Hematopoietic multipotent progenitor cell (in vitro differentiated cells): Measurements from ENCODE around the gene SFRP5. TPM values are rescaled to one million over a fixed set of nuclear protein-coding genes. Genes with fewer than 3 reads are reported as not detected.

Experiments used
- DNase-seq, 3 donors: peaks; one replicate each; pipeline ENCODE4 v3.0.0-alpha.2; 2011 to 2015; ENCODE audit warnings: low read depth in 2 of 3, low spot score in 2 of 3
- total RNA-seq: library from RNA; depleted of rRNA; stranded (reverse); fragments of >200 nt; gene quantifications from one replicate; pipeline ENCODE4 v1.2.3, GENCODE V29; 2012

The SFRP5 gene, protein sequence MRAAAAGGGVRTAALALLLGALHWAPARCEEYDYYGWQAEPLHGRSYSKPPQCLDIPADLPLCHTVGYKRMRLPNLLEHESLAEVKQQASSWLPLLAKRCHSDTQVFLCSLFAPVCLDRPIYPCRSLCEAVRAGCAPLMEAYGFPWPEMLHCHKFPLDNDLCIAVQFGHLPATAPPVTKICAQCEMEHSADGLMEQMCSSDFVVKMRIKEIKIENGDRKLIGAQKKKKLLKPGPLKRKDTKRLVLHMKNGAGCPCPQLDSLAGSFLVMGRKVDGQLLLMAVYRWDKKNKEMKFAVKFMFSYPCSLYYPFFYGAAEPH
- 1.9 TPM for total RNA-seq

DNA sequence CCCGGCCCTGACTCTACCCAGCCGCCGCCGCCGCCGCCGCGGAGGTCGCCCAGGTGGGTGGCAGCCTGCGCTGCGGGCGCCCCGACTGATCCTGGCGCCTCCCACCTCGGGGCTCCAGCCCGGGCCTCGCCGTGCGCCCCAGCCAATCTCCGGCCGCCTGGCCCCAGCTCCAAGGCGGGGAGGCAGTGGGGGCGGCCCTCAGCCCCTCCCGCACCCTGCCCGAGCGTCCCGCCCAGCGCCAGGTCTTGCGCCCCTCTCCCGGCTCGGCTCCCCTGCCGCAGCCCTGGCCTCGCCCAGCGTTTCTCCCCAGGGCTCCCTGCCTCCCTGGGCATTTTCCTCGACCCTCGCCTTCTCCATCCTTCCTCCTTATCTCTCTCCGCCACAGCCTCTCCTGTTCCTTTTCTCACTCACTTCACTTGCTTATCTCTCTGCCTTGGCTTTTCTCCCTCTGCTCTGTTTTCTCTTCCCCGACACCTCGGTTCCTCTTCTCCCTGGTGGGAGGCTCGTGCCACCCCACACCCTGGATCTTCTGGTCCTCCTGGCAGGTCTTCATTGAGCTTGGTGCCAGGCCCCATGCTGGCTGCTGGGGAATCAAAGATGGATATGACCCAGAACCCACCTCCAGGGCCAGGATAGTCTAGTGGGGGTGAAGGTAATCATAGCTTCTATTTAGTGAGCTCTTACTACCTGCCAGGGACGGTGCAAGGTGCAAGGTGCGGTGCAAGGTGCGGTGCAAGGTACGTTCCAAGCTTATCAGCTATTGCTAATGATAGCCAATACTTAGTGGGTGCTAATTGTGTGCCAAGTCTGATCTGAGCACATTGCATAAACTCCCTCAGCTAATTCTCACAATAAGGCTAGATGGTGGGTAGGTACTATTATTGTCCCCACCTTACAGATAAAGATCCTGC lies at the start of gene SFRP5:
Gene SFRP5, minus strand, starts transcription at position 87 of the 911 bp plus-strand sequence. CDS start 166 bp downstream, outside the sequence.
- DNase-seq: no peak

DNA sequence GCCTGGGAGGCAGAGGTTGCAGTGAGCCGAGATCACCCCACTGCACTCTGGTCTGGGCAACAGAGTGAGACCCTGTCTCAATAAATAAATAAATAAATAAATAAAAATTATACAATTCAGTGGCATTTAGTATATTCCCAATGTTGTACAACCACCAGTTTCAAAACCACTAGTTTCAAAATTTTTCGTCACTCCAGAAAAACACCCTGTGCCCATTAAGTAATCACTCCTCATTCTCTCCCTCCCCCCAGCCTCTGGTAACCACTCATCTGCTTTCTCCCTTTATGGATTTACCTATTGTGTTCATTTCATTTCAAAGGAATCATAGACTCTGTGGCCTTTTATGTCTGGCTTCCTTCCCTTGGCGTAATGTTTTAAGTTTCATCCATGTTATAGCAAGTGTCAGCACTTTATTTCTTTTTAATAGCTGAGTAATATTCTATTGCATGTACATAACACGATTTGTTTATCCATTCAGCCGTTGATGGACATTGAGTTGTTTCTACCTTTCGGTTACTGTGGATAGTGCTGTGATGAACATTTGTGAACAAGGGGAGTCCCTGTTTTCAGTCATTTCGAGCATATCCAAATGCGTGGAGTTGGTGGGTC lies 48.4 kb upstream of the SFRP5 start:
- DNase-seq: no peak

DNA sequence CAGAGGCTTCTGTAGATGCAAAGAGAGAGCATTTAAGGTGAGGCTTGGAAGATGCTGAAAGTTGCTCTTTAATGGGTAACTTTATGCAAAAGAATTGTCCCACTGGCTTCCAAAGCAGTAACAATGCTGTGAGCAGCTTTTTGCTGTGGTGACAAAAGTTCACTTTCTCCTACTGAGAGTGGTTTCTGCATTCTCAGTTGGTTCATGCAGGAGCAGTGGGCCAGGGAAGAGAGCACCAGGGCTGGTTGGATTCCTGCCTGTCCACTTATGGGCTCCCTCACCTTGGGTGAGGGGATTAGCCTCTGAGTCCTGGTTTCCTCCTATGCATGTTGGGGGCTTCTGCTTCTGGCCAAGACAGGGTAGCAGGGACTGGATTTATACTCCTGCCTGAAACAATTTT lies 46.8 kb upstream of the SFRP5 start:
- DNase-seq: no peak

DNA sequence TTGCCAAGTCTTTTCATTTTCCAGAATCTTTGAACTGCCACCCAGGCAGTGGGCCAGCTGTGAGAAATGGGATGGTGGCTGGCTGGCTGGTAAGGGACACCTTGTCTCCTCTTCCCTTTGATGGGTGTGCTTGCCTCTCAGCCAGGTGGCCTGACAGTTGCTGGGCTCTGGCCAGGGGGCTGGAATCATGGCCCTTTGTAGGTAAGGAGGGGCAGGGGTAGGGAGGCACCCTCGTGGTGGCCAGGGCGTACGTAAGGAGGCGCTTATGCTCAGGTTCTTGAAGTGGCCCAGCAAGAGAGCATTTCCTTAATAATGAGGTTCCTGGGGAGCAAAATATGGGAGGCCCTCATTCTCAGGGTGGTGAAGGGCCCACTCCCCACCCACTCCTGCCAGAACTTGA lies 44.8 kb upstream of the SFRP5 start:
- DNase-seq: no peak

DNA sequence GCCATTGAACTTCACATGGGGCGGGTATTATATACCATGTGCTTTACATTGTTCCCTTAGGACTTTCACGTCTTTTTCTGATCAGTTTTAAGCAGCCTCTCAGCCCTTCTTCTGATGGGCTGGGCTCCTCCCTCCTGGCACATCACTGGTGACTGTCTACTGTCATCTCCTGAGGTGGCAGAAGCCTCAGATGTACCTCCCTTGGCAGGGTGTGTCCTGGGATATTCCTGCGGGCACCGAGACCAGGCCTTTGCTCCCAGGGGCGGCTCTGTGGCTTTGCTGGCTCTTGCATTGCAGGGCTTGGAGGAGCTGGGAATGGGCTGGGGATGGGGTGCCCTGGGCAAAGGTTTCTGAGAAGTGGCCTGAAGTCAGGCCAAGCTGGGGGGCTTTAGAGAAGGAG lies 43.2 kb upstream of the SFRP5 start:
- no peak for DNase-seq

DNA sequence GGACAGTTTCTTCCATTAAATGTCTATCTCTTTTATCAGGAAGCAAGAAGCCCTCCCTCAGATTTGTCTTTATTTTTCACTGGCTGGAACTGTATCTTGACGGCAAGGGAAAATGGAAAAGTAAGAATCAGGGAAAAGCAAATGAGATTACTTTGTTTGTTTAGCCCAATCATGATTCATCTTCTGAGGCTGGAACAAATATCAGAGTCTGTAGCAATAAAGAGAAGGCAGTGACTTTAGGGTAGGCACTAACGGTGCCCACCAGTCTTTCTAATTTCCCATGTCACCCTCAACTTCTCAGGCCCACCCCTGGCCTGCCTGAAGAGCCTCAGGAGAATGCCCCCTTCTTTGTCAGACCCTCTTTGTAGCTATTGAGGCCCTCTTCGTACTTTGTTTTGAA lies 41.5 kb upstream of the SFRP5 start:
- DNase-seq: no peak

DNA sequence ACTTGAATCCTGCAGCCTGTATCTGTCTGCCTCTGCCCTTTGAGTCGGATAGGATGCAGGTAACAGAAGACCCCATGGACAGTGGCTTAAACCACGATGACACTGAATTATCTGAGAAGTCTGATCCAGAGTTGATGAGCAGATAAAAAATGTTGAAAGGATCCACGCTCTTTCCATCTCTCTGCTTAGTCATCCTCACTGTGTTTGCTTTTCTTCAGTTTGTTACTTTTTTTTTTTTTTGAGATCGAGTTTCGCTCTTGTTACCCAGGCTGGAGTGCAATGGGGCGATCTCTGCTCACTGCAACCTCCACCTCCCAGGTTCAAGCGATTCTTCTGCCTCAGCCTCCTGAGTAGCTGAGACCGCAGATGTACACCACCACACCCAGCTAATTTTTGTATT lies 40.9 kb upstream of the SFRP5 start:
- DNase-seq: no peak

DNA sequence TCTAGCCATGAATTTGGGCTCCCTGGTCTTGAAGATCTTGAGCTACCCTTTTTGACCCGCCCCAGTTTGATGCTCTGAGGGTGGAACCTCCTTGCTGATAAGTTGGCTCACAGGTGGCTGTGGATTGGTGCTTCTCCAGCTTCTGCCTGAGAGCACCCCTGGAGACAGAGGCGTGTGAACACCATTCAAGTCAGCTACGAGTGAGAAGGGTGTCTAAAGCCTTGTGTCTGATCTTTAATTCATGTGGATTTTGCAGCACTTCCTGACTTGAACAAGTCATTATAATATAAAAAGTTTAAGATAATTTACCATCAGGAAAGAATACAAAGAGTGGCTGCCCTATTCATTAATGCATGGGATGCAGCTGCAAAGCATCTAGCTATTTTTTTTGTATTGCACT lies 40.2 kb upstream of the SFRP5 start:
- no peak for DNase-seq

DNA sequence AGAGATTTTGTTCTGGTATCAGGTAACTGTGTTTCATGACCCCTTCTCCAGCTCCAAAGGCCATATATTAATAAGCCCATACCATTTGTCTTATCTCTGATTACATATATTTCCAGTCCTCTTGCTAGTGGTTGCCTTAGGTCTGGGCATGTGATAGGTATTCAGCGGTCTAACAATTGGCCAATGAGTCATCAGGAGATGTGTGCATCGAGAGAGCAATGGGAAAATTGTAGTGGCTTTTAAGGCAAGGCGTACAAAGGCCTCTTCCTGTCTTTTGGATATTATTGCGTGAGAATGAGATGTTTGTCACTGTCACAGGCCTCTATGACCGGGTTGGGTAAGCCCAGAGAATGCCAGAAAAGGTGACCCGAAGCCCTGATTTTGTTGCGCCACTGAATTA lies 38.6 kb upstream of the SFRP5 start:
- DNase-seq: no peak

DNA sequence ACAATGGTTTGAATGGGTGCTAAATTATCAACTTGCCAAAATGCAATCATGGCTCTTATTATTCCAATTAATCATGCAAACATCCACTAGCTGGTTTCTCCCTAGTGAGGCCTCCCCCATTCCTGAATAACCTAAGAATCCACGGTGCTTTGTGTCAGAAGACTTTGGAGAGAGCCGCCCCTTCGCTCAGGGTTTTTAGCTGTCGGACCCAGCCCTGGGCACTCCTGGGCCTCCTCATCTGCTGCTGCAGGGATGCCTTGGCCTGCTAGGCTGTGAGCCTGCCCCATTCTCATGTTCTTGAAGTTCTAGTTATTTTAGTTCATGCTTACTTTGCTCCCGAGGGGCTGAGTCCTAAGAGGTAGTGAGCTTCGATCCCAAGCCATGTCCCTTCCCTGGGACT lies 34.1 kb upstream of the SFRP5 start:
- DNase-seq: no peak

DNA sequence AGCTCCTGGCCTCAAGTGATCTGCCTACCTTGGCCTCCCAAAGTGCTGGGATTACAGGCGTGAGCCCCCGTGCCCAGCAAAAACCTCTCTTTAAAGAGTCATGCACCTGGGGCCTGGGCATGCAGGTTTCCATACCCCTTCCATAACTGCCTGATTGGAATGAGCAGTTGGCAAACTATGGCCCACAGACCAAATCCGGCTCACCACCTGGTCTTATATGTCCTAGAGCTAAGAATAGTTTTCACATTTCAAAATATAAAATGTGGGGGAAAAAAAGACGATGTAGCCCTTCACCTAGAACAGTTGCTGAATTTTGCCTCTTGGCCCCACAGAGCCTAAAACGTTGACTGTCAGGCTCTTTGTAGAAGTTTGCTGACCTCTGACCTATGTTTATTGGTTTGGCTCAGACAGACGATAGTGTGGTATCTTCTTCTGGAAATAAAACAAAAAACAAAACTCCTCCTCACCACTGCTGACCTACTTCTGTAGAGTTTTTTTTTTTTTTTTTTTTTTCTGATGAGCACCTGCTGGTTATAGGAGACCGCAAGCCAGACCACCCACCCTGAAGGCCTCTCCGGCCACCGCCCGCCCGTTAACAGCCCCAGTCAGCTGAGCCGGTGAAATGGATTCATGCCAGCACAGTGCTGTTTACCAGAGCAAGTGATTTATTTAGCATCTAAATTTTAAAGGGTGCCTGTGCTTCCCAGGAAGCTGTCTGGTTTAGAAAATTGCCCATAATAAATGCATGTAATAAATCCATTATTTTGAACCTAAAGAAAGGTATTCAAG lies 33.5 kb upstream of the SFRP5 start:
- DNase-seq: no peak

DNA sequence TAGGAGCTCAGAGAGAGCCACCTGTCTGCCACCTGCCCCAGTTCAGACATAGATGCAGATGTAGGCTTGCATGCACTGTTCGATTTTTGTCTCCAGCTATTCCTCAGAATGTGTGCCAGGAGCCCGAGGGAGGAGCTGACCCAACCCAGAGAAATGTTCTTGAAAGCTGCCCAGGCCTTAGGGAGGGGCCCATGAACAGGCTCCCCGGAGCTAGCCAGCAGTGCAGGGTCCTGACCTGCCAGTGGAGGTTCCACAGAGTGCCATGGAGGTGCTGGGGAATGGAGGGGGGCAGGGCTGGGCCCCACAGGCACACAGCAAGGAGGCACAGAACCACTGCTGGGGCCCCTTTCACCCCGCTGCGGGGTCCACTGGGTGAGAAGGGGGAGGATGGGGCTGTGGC lies 29.6 kb upstream of the SFRP5 start:
- no peak for DNase-seq

DNA sequence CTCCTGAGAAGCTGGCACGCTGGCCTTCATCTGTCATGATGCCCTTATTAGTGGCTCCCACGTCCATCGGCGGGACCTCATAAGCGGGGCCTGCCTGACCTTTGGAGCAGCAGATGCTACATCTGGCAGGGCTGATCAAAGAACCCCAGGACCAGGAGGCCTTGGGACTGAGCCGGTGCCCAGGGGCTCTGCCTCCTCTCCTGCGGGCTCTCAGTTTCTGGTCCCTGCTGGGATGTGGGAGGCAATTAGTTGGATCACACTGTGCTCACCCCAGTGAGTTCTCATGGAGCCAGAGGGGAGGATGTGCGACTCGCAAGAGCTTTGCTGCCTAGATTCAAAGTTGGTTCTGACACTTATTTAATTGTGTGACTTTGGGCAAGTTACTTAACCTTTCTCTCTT lies 28.7 kb upstream of the SFRP5 start:
- no peak for DNase-seq

DNA sequence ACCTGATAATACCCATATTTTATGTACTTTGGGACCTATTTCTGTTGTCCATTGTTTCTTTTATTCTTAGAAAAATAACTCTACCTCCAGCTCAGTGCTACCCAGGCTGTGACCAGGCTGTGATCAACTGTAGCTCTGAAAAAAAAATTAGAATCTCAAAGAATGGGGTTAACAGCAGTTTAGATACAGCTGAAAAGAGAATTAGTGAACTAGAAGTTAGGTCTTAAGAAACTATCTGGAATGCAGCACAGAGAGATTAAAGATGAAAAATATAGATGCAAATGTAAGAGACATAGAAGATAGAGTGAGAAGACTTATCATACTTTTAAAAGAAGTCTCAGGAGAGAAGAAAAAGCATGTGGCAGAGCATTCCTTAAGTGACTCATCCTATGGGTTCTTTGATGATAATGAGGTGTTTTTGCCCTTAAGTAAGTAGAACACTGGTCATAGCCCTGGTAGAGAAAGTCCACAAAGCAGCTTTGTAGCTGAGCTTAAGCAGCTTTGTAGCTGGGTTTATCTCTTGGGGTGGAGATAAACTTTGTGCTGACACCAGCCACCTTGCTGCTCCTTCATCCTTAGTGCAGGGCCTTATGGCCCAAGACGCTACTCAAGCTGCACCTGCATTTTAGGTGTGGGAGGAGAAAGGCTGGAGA lies 27.3 kb upstream of the SFRP5 start:
- no peak for DNase-seq

DNA sequence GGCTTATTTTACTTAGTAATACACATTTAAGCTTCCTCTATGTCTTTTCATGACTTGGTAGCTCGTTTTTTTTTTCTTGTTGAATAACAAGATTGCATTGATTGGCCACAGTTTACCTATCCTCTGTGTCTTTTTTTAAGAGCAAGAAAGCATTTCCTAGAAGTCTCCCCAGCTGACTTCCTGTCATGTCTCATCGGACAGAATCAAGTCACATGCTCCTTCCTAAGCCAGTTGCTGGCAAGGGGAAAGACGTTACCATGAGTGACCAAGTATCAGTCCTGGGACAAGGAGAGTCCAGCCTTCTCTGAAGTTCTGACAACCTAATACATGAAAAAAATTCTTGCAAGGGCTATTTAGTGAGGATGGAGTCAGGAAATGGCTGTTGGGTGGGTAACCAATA lies 24.9 kb upstream of the SFRP5 start:
- DNase-seq: no peak

DNA sequence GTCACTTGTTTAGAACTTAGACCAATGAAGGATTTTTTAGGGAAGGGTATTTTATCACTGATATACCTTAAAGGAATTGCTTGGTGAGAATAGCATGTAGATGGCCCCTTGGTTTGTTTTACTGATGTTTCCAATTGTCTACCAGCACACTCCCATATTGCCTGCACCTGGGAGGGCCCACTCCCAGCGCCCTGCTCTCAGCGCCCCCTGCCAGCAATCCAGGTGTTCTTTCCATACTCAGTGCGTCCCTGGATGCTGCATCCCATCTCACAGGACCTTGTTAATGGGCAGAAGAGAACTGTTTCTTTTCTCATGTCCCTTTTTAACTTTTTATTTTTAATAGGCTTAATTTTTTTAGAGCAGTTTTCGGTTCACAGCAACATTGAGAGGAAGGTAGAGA lies 24.1 kb upstream of the SFRP5 start:
- no peak for DNase-seq

DNA sequence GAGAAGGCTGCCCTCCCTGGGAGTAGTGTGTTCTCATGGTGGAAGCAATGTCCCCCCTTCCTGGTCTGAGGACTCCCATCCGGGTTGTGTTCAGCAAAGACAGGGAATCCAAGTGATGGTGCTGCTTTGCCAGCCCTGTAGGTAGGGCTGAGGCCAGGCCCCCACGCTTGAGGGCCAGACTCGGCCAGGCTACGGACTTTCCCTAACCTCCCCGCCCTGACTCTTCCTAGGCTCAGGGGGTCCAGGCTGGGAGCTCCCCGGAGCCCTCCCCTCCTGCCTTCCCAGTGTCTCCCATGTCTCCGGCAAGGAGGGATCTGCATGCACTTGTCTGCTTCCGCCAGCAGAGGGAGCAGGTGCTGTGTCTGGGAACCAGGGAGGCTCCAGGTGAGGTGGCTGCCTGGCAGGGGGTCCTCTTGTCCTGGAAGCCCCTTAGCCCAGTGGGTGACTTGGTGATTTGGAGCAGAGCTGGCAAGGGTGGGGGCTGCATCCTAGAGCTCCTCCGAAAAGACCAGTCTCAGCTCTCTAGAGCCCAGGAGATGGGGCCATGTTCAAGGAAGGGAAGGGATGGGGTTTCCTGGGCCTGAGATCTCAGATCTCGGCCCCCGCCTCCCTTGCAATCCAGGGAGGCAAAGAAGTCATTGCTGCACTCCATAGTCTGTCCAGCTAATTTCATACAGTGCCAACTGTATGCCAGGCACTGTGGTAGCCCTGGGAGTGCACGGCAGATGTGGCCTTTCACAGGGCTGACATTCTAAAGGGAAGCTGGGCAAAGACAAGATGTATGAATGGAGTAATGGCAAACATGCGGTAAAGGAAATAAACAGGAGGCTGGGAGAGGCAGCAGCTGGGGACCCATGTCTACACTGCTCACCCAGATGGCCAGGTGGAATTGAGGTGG lies 20.3 kb upstream of the SFRP5 start:
- DNase-seq: peak; percentile 35 to 64 (median 49)

DNA sequence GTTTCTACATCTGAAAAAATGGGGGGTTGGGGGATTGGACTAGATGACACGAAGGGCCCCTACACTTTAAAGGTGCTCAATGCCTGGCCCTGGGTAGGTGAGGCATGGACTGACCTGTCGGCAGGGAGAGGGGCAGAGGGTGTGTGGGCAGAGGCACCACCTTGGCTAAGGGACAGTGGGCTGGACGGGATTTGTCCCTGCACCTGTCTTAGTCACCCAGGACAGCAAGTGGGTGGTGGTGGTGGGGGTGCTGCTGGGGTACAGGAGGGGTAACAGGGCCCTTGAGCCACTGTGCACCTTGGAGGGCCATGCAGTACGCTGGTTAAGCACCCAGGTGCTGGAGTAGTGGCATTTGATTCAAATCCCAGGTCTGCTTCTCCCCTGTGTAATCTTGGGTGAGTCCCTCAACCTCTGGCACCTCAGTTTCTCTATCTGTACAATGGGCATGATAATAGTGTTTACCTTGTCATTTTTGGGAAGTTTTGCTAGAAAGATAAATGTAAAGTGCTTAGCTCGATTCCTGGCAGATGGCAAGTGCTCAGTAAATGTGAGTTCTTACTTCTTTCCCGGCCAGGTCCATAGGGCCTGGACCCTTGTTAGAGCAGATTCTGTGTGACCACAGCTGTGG lies 18.1 kb upstream of the SFRP5 start:
- no peak for DNase-seq
